Keratinocyte (primary cell): ENCODE data around the gene ITPK1. TPM values are rescaled to one million over a fixed set of nuclear protein-coding genes. Genes with fewer than 3 reads are reported as not detected.
"Not testable (repeated sequence)": the region's sequence is repeated elsewhere in the genome, so short reads cannot be mapped to it uniquely, and the experiment has no call there.

Source experiments
- DNase-seq: peaks from one replicate; pipeline ENCODE4 v3.0.0-alpha.2; 2011; ENCODE audit warnings: low read depth, missing footprints, low spot score
- FAIRE-seq: peaks from 2 replicates; lab custom pipeline; 2011; peaks lifted over from hg19 to GRCh38; lab: Jason Lieb, UNC
- H2AFZ ChIP-seq: 2 replicates; pipeline ENCODE4 v1.6.0; 2012; ENCODE audit warnings: low read length, control low read depth, inconsistent platforms; ENCODE audit not compliant: control insufficient read depth
- H3K27ac ChIP-seq: 2 replicates; pipeline ENCODE4 v1.5.1; 2011; ENCODE audit warnings: low read length; ENCODE audit not compliant: control insufficient read depth, insufficient read depth
- H3K27me3 ChIP-seq: 3 replicates; pipeline ENCODE4 v1.6.0; 2011; ENCODE audit warnings: low read length; ENCODE audit not compliant: control insufficient read depth, insufficient read depth; ENCODE audit errors: extremely low read depth
- H3K36me3 ChIP-seq, 2 experiments: 2 replicates in 1 of 2; 3 replicates in 1 of 2; pipeline ENCODE4 v1.5.1; 2011; ENCODE audit warnings: low read length in 2 of 2, mild to moderate bottlenecking in 1 of 2; ENCODE audit not compliant: control insufficient read depth in 2 of 2, insufficient read depth in 2 of 2; ENCODE audit errors: extremely low read depth in 1 of 2
- H3K4me1 ChIP-seq: 3 replicates; pipeline ENCODE4 v1.5.1; 2011; ENCODE audit warnings: low read length; ENCODE audit not compliant: control insufficient read depth, insufficient read depth; ENCODE audit errors: extremely low read depth
- H3K4me2 ChIP-seq: 3 replicates; pipeline ENCODE4 v1.6.0; 2011; ENCODE audit warnings: low read depth, low read length; ENCODE audit not compliant: control insufficient read depth, insufficient read depth; ENCODE audit errors: extremely low read depth
- H3K4me3 ChIP-seq, 3 experiments: fragments of 200-600 bp in 1 of 3; sonication (generic) in 1 of 3; 2 replicates in 2 of 3; 3 replicates in 1 of 3; pipeline ENCODE4 v1.5.1; 2011 to 2016; ENCODE audit warnings: low read length in 3 of 3, mild to moderate bottlenecking in 3 of 3, control low read depth in 2 of 3, inconsistent platforms in 1 of 3, low read depth in 1 of 3, mixed read lengths in 1 of 3, mixed run types in 1 of 3, moderate library complexity in 1 of 3; ENCODE audit not compliant: control insufficient read depth in 2 of 3, insufficient read depth in 2 of 3; ENCODE audit errors: extremely low read depth in 1 of 3
- H3K79me2 ChIP-seq: 2 replicates; pipeline ENCODE4 v1.6.0; 2012; ENCODE audit warnings: low read length; ENCODE audit not compliant: control insufficient read depth, insufficient read depth
- H3K9ac ChIP-seq: 3 replicates; pipeline ENCODE4 v1.6.0; 2011; ENCODE audit warnings: low read length; ENCODE audit not compliant: control insufficient read depth, insufficient read depth; ENCODE audit errors: extremely low read depth
- H3K9me1 ChIP-seq: 3 replicates; pipeline ENCODE4 v1.6.0; 2011; ENCODE audit warnings: low read length; ENCODE audit not compliant: control insufficient read depth, insufficient read depth; ENCODE audit errors: extremely low read depth
- H3K9me3 ChIP-seq: 2 replicates; pipeline ENCODE4 v1.5.1; 2012; ENCODE audit warnings: low read depth, low read length; ENCODE audit not compliant: control insufficient read depth
- H4K20me1 ChIP-seq: 3 replicates; pipeline ENCODE4 v1.6.0; 2011; ENCODE audit warnings: low read length; ENCODE audit not compliant: control insufficient read depth, insufficient read depth; ENCODE audit errors: extremely low read depth
- EZH2 ChIP-seq: IDR thresholded peaks from one replicate; pipeline ENCODE4 v1.6.1; 2012; ENCODE audit warnings: inconsistent platforms, mild to moderate bottlenecking, low read length, moderate library complexity
- dilution Hi-C: fragments of 300-500 bp; cut with MboI; formaldehyde crosslinking; loops from one replicate; pipeline ENCODE4 v1.7.0; 2020; ENCODE audit warnings: low sequenced_read_pairs; ENCODE audit not compliant: extremely low pct_ligation_motif_present
- polyA plus RNA-seq, 5 experiments: library from polyadenylated mRNA; depleted of rRNA in 3 of 5; stranded (reverse) in 3 of 5; stranded (forward) in 1 of 5; unstranded in 1 of 5; fragments of >200 nt; gene quantifications; 1 replicate in 1 of 5; 2 replicates in 3 of 5; 3 replicates in 1 of 5; pipeline versions ENCODE4 v1.2.1 to v1.2.3, GENCODE V29; 2011 to 2012; ENCODE audit warnings: missing spikeins in 2 of 5, low read depth in 1 of 5, low replicate concordance in 1 of 5
- TF ChIP-seq, protein P1 (sequence below), 3 experiments: IDR thresholded peaks in 1 of 3; conservative IDR thresholded peaks in 1 of 3; optimal IDR thresholded peaks in 1 of 3; 2 replicates in 2 of 3; 3 replicates in 1 of 3; pipeline versions ENCODE3 to v1.5.1; 2011; ENCODE audit warnings: low read length in 3 of 3, mild to moderate bottlenecking in 3 of 3, moderate library complexity in 2 of 3, control low read depth in 1 of 3, inconsistent platforms in 1 of 3; ENCODE audit not compliant: insufficient read depth in 2 of 3; ENCODE audit errors: extremely low read depth in 1 of 3

ITPK1 gene
- polyA plus RNA-seq, 1 donor (not counting 4 experiments of a cell fraction or from before 2014, with no cell fraction given): 67.8 TPM

DNA sequence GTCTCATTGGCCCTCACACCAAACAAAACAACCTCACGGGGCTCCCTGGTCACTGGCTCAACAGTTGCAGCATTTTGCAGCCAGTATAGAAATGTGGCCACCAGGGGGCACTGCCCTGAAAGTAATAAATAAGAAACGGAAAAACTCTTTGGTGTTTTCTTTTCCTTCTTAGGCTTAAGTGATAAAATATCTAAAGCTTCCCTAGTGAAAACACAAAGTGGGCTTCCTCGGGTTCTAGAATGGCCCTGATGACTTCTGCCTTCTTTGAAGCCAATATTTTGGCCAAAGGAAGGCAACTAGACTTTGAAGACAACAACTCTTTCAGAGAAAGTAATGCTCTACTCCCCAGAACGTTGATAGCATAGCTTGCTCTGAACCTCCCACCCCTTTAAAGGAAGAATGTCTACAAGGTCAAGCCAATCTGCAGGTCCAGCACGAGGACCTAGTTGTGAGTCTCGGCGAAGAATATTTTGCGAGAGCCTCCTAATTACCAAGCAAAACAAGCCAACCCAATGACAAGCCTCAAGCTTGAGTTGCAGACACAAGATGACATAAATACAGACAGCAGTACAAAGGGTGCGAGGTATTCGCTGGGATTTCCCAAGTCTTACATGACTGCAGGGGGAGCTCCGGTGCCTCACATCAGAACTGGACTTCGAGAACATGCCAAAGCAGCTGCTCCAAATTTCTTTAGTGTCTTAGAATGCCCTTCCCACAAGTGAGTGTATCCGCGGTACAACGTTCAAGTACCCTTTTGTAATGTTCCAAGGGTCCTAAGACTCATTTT lies 2.6 kb downstream of the ITPK1 start:
- H3K9me3 ChIP-seq: no peaks in the 10 kb centered on the region
- DNase-seq (peak; percentile 54), FAIRE-seq (peak; percentile 92)
- peaks cover 66% of the 10 kb centered on the region for H3K79me2 ChIP-seq
- peak overlapping the region; percentile 39 for H2AFZ ChIP-seq
- H3K9me1 ChIP-seq: peaks cover 6% of the 10 kb centered on the region
- H3K27me3 ChIP-seq: no peaks in the 10 kb centered on the region
- dilution Hi-C loops: no loop called here
- H4K20me1 ChIP-seq: peaks cover 7% of the 10 kb centered on the region
- H3K4me2 ChIP-seq: peak overlapping the region; percentile 99
- H3K4me3 ChIP-seq: peak overlapping the region; percentile 72 to 98 (median 95)
- H3K9ac ChIP-seq: peak overlapping the region; percentile 79
- peak overlapping the region; percentile 56 for H3K27ac ChIP-seq
- peaks cover 0 to 7% of the 10 kb centered on the region in 2 experiments for H3K36me3 ChIP-seq
- no peak for TF ChIP-seq EZH2
- TF ChIP-seq, protein P1, sequence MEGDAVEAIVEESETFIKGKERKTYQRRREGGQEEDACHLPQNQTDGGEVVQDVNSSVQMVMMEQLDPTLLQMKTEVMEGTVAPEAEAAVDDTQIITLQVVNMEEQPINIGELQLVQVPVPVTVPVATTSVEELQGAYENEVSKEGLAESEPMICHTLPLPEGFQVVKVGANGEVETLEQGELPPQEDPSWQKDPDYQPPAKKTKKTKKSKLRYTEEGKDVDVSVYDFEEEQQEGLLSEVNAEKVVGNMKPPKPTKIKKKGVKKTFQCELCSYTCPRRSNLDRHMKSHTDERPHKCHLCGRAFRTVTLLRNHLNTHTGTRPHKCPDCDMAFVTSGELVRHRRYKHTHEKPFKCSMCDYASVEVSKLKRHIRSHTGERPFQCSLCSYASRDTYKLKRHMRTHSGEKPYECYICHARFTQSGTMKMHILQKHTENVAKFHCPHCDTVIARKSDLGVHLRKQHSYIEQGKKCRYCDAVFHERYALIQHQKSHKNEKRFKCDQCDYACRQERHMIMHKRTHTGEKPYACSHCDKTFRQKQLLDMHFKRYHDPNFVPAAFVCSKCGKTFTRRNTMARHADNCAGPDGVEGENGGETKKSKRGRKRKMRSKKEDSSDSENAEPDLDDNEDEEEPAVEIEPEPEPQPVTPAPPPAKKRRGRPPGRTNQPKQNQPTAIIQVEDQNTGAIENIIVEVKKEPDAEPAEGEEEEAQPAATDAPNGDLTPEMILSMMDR (optimal IDR thresholded peaks at IDR 0.05 in 1 of 3, IDR thresholded peaks at IDR 0.05 in 1 of 3, conservative IDR thresholded peaks at IDR 0.05 in 1 of 3; ENCODE audit: extremely low read depth in 1 of 3, insufficient read depth in 2 of 3, low read length in 3 of 3): peak; percentile 57 to 77 (median 66)
- peaks cover 25% of the 10 kb centered on the region for H3K4me1 ChIP-seq

DNA sequence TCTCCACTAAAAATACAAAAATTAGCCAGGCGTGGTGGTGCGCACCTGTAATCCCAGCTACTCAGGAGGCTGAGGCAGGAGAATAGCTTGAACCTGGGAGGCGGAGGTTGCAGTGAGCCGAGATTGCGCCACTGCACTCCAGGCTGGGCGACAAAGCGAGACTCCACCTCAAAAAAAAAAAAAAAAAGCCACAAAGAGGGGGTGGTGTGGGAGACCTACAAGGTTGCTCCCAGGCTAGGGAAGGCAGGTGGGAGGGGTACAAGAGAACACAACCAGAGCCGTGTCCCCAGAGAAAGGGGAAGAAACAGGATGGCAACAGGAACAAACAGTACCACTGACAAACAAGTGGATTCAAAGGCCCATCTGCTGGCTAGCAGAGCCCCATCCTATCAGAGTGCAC lies 4.2 kb downstream of the ITPK1 start:
- peaks cover 23% of the 10 kb centered on the region for H3K4me1 ChIP-seq
- H2AFZ ChIP-seq, FAIRE-seq: not testable (repeated sequence)

More for the DNA sequence above, 4.2 kb downstream of the ITPK1 start:
- DNase-seq, H3K27me3 ChIP-seq, H3K9ac ChIP-seq, H3K36me3 ChIP-seq, H3K9me3 ChIP-seq, H3K4me2 ChIP-seq, H4K20me1 ChIP-seq, H3K4me3 ChIP-seq, dilution Hi-C loops, H3K9me1 ChIP-seq, H3K27ac ChIP-seq: not testable (repeated sequence)
- H3K79me2 ChIP-seq: peaks cover 81% of the 10 kb centered on the region
